Breast epithelium (tissue), 4 donors: ENCODE results near the gene FBXW9. TPM values are rescaled to one million over a fixed set of nuclear protein-coding genes. Genes with fewer than 3 reads are reported as not detected.
"Not testable (repeated sequence)": the region's sequence is repeated elsewhere in the genome, so short reads cannot be mapped to it uniquely, and the experiment has no call there.

Source experiments
- DNase-seq, 2 donors: peaks; one replicate each; pipeline ENCODE4 v3.0.0-alpha.2; 2019; ENCODE audit warnings: low spot score in 2 of 2
- H3K27ac ChIP-seq, 2 donors: fragments of 200-600 bp; sonication (generic) in 1 of 2; one replicate each; pipeline ENCODE4 v1.5.1; 2016 to 2019; ENCODE audit warnings: mild to moderate bottlenecking in 1 of 2
- H3K27me3 ChIP-seq, 2 donors: fragments of 200-600 bp; sonication (generic) in 1 of 2; one replicate each; pipeline versions ENCODE4 v1.5.1 to v1.6.0; 2017 to 2019; ENCODE audit warnings: control low read depth in 1 of 2, mild to moderate bottlenecking in 1 of 2
- H3K36me3 ChIP-seq: fragments of 200-600 bp; one replicate; pipeline ENCODE4 v1.5.1; 2019
- H3K4me1 ChIP-seq, 2 donors: fragments of 200-600 bp; sonication (generic); one replicate each; pipeline ENCODE4 v1.5.1; 2016 to 2019; ENCODE audit warnings: control low read depth in 1 of 2
- H3K4me3 ChIP-seq, 3 donors: fragments of 200-600 bp; sonication (generic); 1 replicate in 2 of 3; 2 replicates in 1 of 3; pipeline ENCODE4 v1.5.1; 2016 to 2019; ENCODE audit warnings: mild to moderate bottlenecking in 3 of 3, moderate library complexity in 2 of 3
- H3K9me3 ChIP-seq, 2 donors: fragments of 200-600 bp; sonication (generic) in 1 of 2; one replicate each; pipeline ENCODE4 v1.5.1; 2016 to 2019; ENCODE audit warnings: control low read depth in 1 of 2
- CTCF ChIP-seq, 3 donors: fragments of 450-650 bp; IDR thresholded peaks; one replicate each; pipeline ENCODE4 v1.5.1; 2016 to 2017; ENCODE audit warnings: antibody characterized with exemption in 3 of 3, mild to moderate bottlenecking in 3 of 3, moderate library complexity in 3 of 3
- POLR2A ChIP-seq: fragments of 450-650 bp; IDR thresholded peaks from one replicate; pipeline ENCODE4 v1.6.1; 2016; ENCODE audit warnings: antibody characterized with exemption, mild to moderate bottlenecking, moderate library complexity
- POLR2AphosphoS5 ChIP-seq, 3 donors: sonication (generic); formaldehyde crosslinking; IDR thresholded peaks; one replicate each; pipeline ENCODE4 v1.6.1; 2017; ENCODE audit warnings: antibody characterized with exemption in 3 of 3
- intact Hi-C: fragments of 100-400 bp; cut with DNase I; formaldehyde crosslinking; loops from one replicate; pipeline ENCODE4 v1.15.1; 2023; ENCODE audit warnings: low total_unique reads
- total RNA-seq, 3 donors: library from RNA; depleted of rRNA; stranded (reverse); fragments of >200 nt; gene quantifications; one replicate each; pipeline ENCODE4 v1.1.0, GENCODE V29; 2016

FBXW9 gene
- total RNA-seq, 3 donors from 2014 or later, result 4.8 to 13.8 (median 8.5) TPM

DNA sequence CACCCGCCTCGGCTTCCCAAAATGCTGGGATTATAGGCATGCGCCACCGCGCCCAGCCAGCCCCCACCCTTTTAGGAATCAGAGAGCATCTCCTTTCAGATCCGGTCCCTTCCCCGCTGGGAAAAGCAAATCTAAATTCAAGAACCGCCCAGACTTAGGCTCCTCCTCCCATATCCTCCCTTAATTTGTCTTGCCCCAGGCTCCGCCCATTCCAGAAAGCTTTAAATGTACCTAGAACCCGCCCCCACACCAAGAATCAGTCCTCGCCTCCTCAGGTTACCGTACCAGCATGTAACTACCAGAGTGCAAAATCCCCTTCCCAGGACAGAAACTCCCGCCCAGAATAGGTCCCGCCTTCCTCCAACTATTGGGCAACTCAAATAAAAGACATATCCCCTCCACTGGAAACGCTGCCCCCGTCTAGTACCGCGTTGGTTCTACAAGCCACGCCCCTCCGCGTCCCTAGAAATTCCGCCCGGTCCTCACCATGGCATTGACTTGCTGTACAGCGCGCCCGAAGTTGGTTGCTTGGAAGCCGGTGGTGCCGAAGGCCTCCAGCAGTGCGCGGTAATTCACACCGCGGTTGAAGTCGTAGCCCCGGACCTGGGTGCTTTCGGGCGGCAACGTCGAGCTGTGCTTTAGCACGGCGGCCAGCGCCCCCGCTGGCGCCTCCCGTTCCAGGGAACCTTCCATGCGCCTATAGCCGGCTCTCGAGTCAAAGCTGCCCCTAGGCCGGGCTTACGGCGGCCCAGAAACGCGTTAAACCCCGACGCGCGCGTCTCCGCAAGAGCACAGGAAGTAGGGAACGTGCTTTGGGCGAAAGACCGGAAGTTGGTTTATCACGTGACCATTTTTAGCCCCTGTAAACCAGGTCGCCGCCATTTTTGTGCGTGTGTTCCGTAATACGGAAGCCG, 15.1 kb downstream of the FBXW9 start, which contains the start of gene DHPS:
TSS of gene DHPS (minus strand) at position 807 of the 914 bp plus-strand sequence. CDS start at position 693, 114 bp downstream.
- H3K36me3 ChIP-seq, result no peaks in the 10 kb centered on the region
- DNase-seq, result peak; percentile 86 to 90
- peak within 1 kb of the TSS; percentile 98 to 99 for H3K27ac ChIP-seq
- TF ChIP-seq POLR2AphosphoS5 (IDR thresholded peaks at IDR 0.05) (peak; percentile 72 to 83 (median 81)), CTCF (IDR thresholded peaks at IDR 0.05) (no peak), POLR2A (peak; percentile 45)
- no peaks in the 10 kb centered on the region for H3K9me3 ChIP-seq
- H3K4me3 ChIP-seq, result peak within 1 kb of the TSS; percentile 75 to 94 (median 87)
- H3K27me3 ChIP-seq, result no peaks in the 10 kb centered on the region
- intact Hi-C loops, result no loop called here
- H3K4me1 ChIP-seq, result no peaks in the 10 kb centered on the region

GRCh38 chr19:12680034-12680433, 16.4 kb downstream of the FBXW9 start:
- Histone ChIP-seq H3K27ac (no peak overlapping the region), H3K9me3 (no peaks in the 10 kb centered on the region), H3K4me1 (no peaks in the 10 kb centered on the region), H3K36me3 (no peaks in the 10 kb centered on the region), H3K4me3 (no peak overlapping the region), H3K27me3 (no peaks in the 10 kb centered on the region)
- no peak for DNase-seq
- intact Hi-C loops, result no loop called here
- TF ChIP-seq POLR2AphosphoS5 (IDR thresholded peaks at IDR 0.05), result no peak
- no peak for TF ChIP-seq CTCF (IDR thresholded peaks at IDR 0.05)

DNA sequence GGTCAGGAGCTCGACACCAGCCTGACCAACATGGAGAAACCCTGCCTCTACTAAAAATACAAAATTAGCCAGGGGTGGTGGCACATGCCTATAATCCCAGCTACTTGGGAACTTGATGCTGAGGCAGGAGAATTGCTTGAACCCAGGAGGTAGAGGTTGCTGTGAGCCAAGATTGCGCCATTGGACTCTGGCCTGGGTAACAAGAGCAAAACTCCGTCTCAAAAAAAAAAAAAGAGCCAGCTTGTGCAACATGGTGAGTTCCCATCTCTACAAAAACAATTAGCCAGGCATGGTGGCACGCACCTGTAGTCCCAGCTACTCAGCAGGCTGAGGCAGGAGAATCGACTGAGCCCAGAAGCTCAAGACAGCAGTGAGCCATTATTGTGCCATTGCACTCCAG, 18.4 kb downstream of the FBXW9 start:
- DNase-seq, H3K36me3 ChIP-seq, H3K4me3 ChIP-seq, H3K27ac ChIP-seq, H3K27me3 ChIP-seq, H3K9me3 ChIP-seq, H3K4me1 ChIP-seq, intact Hi-C loops: not testable (repeated sequence)

DNA sequence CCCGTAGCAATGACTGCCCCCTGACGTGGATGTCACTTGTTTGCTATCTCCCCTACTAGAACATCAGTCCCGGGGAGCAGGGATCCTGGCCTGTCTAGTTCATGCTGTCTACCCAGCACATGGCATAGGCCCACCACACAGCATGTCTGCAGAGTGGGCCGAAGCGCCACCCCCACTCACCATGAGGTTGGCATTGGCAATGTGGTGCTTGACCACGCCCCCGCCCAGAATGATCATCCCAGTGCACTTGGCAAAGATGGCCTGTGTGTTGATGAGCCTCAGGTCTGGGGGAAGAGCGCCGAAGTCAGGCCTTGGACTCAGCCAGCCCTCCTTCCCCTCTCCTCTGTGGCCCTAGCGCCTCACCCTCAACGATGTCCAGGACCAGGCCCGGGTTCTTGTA, 19.5 kb downstream of the FBXW9 start:
- no peak for TF ChIP-seq POLR2AphosphoS5 (IDR thresholded peaks at IDR 0.05)
- no peak for TF ChIP-seq CTCF (IDR thresholded peaks at IDR 0.05)
- Histone ChIP-seq H3K36me3 (peaks cover 3% of the 10 kb centered on the region), H3K4me1 (no peaks in the 10 kb centered on the region), H3K27me3 (no peaks in the 10 kb centered on the region), H3K27ac (no peak overlapping the region), H3K9me3 (no peaks in the 10 kb centered on the region), H3K4me3 (no peak overlapping the region)
- DNase-seq, result no peak
- intact Hi-C loops, result no loop called here

GRCh38 chr19:12676384-12676792, 20.0 kb downstream of the FBXW9 start:
- Histone ChIP-seq H3K27ac (no peak overlapping the region), H3K9me3 (no peaks in the 10 kb centered on the region), H3K27me3 (no peaks in the 10 kb centered on the region), H3K36me3 (peaks cover 3% of the 10 kb centered on the region), H3K4me3 (no peak overlapping the region), H3K4me1 (no peaks in the 10 kb centered on the region)
- intact Hi-C loops, result no loop called here
- peak; percentile 57 to 83 for DNase-seq
- TF ChIP-seq CTCF (IDR thresholded peaks at IDR 0.05) (peak; percentile 79 to 85 (median 81)), POLR2AphosphoS5 (IDR thresholded peaks at IDR 0.05) (peak in 1 of 3 donors; percentile 13), POLR2A (no peak)
